RPMI7951 (cell line): Measurements from ENCODE around the gene MTA3. TPM values are rescaled to one million over a fixed set of nuclear protein-coding genes. Genes with fewer than 3 reads are reported as not detected.
A peak's percentile ranks its signal among the peaks of the same experiment; 100 is the strongest.
"Not testable (repeated sequence)": the region's sequence is repeated elsewhere in the genome, so short reads cannot be mapped to it uniquely, and the experiment has no call there.

ENCODE experiments used
- DNase-seq: peaks from one replicate; pipeline ENCODE4 v3.0.0-alpha.2; 2012; ENCODE audit warnings: low read depth
- total RNA-seq: library from RNA; depleted of rRNA; stranded (reverse); fragments of >200 nt; shearing (Covaris generic); gene quantifications from 2 replicates; pipeline ENCODE4 v1.2.3, GENCODE V29; 2014

Gene MTA3
- total RNA-seq, 1 experiment from 2014 or later = 28.0 TPM

- peak; percentile 67 for DNase-seq
These were observed 94.8 kb downstream of the MTA3 start for GRCh38 chr2:42663106-42663780.

DNA sequence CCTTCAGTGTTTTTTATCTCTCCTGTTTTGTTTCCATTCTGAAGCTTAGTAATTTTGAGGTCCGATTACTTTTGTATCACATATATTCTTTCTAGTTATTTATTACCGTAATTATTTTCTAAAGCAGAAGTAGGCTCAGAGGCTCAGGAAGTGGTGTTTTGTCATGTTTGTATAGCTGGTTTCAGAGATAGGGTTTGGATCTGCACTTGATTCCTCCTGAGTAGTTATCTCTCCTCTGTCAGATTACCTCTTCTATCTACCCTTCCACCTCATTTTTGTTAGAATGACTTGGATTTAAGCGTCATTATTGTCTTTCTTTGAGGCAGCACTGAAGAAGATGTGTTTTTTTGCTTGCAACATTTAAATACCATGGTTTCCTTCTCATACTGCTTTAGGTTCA is 95.4 kb downstream of the MTA3 start:
- no peak for DNase-seq

DNA sequence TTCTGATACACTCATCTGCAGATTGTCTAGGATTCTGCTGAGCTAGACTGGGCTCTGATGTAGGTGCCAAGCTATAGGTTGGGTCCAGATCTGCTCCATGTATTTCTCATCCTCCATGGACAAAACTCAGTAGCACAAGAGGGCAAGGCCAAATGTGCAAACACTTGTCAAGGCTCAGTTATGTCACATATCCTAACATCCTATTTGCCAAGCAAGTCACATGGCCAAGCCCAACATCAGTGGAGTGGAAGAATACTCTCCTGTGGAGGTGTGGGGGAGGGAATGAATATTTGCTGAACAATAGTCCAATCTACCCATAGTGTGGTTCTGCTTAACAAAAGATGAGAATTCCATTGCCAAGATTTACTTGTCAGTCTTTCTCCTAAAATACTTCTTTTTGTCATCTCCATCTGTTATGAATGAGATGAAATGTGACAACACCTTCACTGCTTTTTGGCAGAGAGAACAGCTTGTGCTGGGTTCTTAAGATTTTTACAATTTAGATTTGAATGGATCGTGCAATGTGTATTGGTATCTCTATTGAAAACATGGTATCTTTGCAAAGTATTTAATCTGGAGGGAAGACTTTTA is 105.7 kb downstream of the MTA3 start:
- no peak for DNase-seq

- no peak for DNase-seq
These were observed 107.4 kb downstream of the MTA3 start for GRCh38 chr2:42675815-42676214.

DNA sequence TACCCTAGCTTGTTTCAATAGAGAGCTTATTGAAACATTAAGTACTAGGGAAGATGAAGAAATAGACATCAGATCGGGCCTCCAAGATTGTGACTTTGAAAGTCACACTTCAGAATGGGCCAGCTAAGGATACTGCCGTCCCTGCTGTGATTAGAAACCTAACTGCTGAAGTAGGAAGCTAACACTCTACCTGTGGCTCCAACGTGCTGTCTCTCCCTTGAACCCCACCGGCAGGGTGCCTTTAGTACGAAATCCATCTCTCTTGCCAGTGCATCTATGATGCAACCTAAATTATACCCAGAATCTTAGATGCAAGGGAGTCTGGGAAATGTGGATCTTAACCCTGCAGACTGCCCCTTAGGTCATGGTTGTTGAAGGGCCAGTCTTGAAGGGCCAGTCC is 116.9 kb downstream of the MTA3 start:
- no peak for DNase-seq

DNA sequence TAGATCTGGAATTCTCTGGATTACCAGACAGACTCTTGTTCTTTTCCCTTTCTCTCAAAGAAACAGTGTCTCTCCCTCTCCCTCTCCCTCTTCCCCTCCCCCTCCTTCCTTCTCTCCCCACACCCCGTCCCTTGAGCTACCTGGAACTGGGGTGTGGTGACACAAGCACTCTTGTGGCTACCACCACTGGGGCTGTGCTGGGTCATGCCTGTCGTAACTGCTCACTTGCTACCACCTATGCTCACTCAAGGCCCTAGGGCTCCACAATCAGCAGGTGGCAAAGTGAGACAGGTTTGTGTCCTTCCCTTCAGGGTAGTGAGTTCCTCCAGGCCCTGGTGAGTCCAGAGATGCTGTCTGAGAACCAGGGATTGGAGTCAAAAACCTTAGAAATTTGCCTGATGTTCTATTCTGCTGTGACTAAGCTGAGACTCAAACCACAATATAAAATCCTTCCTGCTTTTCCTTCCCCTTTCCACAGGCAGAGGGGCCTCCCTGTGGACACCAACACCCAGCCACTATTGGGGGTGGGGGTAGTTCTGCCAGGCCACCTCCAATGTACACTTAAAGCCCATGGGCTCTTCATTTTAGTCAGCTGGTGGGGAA is 124.7 kb downstream of the MTA3 start:
- no peak for DNase-seq

DNA sequence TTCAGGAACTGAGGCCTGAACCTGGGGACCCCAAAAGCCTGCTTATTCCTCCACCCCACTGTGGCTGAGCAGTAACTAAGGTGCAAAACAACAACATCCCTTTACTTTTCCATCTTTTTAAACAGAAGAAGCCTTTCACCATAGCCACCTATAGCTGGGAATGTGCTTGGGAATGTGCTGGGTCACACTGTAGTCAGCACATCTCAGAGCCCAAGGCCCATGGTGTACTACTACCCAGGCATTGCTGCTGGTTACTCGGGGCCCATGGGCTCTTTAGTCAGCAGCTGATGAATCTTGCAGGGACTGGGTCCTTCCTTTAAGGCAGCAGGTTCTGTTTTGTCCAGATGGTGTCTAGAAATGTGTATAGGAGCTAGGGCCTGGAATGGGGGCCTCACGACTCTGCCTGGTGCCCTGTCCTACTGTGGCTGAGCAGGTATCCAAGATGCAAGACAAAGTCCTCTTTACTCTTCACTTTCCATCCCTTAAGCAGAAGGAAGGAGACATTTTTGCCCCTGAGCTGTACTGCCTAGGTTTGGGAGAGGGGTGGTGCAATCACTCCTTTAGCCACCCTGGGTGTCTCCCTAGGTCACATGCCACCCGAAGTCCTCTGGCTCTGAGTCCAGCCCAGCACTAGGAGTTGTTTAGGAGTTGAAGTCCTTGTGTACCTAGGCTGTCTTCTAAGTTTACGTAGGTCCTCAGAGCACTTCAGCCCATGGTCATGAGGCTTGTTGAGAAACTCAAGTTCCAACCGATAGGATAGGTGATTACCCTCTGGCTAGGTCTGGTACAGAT is 125.5 kb downstream of the MTA3 start:
- DNase-seq = no peak

DNA sequence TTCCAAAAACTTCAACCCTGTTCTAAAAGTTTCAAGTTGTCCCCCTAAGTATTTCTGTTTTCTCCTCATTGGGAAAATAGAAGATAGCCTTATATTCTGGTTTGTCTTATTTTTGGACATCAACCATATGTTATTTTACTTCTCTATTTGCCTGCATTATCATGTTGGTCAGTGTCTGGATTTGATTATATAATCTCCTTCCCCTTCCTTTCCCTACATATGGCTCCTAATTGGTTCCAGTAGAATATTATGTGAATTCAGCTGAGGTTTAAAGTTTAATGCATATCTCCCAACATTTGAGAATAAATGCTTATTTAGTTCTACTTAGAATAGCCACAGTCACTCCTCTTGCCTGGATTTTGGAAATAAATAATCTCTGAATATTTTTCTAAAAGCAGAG is 128.6 kb downstream of the MTA3 start:
- DNase-seq = no peak

GRCh38 chr2:42698940-42699339 is 130.5 kb downstream of the MTA3 start:
- DNase-seq = no peak

- no peak for DNase-seq
These were observed 138.4 kb downstream of the MTA3 start for GRCh38 chr2:42706836-42707235.

- DNase-seq = no peak
These were observed 139.7 kb downstream of the MTA3 start for GRCh38 chr2:42708179-42708578.

DNA sequence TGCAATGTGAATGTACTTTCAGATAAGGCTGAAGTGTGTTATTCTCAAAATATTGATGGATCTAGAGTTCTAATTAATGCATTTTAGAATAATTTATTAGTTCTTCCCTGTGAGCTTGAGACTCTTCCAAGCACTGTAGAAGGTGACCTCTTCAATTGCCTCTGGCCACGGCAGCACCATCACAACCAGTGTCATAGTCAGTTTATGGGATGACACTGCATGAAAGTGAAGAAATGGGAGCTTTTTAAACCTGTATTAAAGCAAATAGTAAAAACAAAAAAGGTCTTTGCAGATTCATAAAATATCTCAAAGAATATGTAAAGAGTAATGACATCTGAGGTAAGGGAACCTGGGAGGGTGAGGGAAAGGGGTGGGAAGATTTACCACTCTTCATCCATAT is 143.5 kb downstream of the MTA3 start:
- no peak for DNase-seq

GRCh38 chr2:42712934-42713333 is 144.5 kb downstream of the MTA3 start:
- DNase-seq = no peak

GRCh38 chr2:42713920-42714319 is 145.5 kb downstream of the MTA3 start:
- no peak for DNase-seq

DNA sequence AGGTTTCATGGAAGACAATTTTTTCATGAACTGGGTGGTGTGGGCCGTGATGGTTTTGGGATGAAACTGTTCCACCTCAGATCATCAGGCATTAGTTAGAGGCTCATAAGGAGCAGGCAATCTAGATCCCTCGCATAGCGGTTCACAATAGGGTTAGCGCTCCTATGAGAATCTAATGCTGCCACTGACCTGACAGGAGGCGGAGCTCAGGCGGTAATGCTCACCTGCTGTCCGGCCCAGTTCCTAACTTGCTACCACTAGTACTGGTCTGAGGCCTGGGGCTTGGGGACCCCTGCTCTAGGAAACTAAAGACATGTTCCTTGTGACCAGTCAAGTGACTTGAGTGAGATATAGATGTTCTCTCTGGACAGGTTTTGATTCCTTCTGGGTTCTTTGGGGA is 146.3 kb downstream of the MTA3 start:
- DNase-seq = no peak

- no peak for DNase-seq
These were observed 153.5 kb downstream of the MTA3 start for GRCh38 chr2:42721898-42722297.

DNA sequence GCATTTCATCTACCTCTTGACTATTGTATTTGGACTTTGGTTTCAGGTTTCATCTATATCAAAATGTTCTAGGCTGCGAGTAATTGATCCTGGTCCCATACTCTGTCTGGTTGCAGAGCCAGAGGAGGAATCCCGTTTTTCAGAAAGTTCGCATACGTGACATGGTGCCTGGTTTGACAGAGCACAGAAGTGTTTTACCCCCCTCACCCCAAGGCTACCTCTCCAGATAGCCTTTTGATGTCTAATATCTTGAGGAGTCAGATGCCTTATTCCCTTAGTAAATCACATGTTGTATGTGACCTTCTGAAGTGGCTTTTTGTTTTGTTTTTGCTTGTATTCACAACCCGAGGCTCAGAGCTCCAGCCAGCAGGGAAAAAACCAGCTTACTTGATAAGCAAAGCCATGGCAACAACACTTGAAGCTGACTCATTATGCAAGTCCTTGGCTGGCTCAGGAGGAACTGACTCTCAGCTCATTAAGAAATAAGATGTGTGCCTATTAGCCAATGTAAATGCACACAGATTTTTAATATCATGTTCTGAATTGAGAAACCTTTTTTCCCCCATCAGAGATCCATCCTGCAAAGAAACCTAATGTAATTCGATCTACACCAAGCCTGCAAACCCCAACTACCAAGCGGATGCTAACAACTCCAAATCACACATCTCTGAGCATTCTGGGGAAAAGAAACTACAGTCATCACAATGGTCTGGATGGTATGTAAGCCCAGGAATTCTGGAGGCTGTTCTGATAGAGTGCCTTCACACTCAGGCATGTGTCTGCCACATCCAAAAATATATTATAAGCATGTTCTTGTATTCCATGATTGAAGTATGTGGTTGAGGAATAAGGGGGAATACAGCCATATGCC is 154.1 kb downstream of the MTA3 start:
- peak; percentile 69 for DNase-seq

DNA sequence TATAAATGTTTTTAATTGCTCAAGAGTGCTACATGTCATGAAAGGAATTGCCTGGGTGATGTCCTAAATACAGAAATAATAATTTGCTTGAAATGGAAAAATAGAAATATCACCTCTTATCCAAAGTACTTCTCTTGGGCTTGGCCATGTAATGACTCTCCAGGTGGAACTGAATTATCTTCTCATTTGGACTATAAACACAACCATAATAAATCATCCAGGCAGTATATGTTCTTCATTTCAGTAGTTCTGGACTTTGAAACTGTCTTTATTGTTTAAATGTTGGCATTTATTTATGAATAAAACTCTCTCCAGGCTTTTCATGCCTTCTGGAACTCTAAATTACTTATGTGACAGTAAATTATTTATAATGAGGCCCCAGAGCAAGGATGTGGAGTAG is 155.0 kb downstream of the MTA3 start:
- no peak for DNase-seq

- no peak for DNase-seq
These were observed 156.5 kb downstream of the MTA3 start for GRCh38 chr2:42724886-42725285.

DNA sequence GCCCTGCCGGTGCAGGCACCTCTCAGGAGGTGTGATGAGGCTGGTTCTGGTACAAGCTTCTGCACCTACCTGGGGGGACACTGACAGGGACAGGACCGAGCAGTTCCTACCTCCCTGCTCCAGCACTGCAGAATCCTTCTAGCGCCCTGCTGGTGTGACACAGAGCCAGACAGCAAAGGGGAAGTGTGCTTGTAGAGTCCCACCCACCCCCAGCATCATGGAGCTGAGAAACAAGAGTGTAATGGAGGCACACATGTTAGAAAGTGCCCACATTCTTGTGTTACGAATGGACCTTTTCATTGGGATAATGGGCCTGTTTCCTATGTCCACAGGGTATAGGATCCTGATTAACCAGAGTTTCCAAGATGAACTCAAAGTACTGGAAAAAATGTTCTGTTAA is 157.2 kb downstream of the MTA3 start:
- peak; percentile 3 for DNase-seq

DNA sequence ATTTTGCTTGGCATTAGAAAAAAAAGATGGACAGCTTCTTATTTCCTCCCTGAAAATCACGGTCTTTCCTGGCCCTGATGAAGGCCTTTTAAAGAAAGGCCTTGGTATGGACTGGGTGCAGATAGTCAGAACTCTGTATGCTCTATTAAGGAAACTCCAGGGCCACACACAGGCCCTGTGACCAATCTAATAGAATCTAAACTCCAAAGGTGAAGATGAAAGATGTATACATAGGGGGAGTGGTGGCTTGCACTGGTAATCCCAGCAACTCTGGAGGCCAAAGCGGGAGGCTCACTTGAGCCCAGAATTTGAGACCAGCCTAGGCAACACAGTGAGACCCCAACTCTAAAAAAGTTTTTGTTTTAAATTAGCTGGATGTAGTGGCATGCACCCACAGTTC is 158.2 kb downstream of the MTA3 start:
- DNase-seq = no peak

GRCh38 chr2:42731316-42731715 is 162.9 kb downstream of the MTA3 start:
- not testable (repeated sequence) for DNase-seq
